Testis (tissue), 3 donors: Measurements from ENCODE around the gene TEX28. TPM values are rescaled to one million over a fixed set of nuclear protein-coding genes. Genes with fewer than 3 reads are reported as not detected.

Experiments used
- DNase-seq: peaks from one replicate; pipeline ENCODE4 v3.0.0-alpha.2; 2019
- H3K27ac ChIP-seq, 2 donors: fragments of 200-600 bp; sonication (generic); one replicate each; pipeline ENCODE4 v1.5.1; 2019
- H3K27me3 ChIP-seq: fragments of 200-600 bp; sonication (generic); one replicate; pipeline ENCODE4 v1.5.1; 2019
- H3K36me3 ChIP-seq: fragments of 200-600 bp; sonication (generic); one replicate; pipeline ENCODE4 v1.5.1; 2017; ENCODE audit warnings: low read depth; ENCODE audit errors: missing control alignments
- H3K4me1 ChIP-seq: fragments of 200-600 bp; sonication (generic); one replicate; pipeline ENCODE4 v1.5.1; 2019
- H3K4me3 ChIP-seq, 2 donors: fragments of 200-600 bp; sonication (generic); one replicate each; pipeline ENCODE4 v1.5.1; 2017 to 2019
- H3K9me3 ChIP-seq: fragments of 200-600 bp; sonication (generic); one replicate; pipeline ENCODE4 v1.5.1; 2017
- CTCF ChIP-seq, 3 experiments: fragments of 450-650 bp in 2 of 3; fragments of 200-600 bp in 1 of 3; sonication (generic) in 1 of 3; IDR thresholded peaks; one replicate each; pipeline ENCODE4 v1.5.1; 2016 to 2019; ENCODE audit warnings: antibody characterized with exemption in 3 of 3, mild to moderate bottlenecking in 2 of 3, moderate library complexity in 1 of 3
- POLR2A ChIP-seq: fragments of 450-650 bp; IDR thresholded peaks from one replicate; pipeline ENCODE4 v1.6.1; 2017; ENCODE audit warnings: antibody characterized with exemption, mild to moderate bottlenecking, moderate library complexity
- WGBS, 2 donors: methylation state at CpG; one replicate each; pipeline ENCODE4 v1.1.5; 2018; 5-methylcytosine and 5-hydroxymethylcytosine counted together
- intact Hi-C: fragments of 100-400 bp; cut with DNase I; formaldehyde crosslinking; loops from one replicate; pipeline ENCODE4 v1.15.1; 2023; ENCODE audit warnings: low total_unique reads
- polyA plus RNA-seq: library from polyadenylated mRNA; stranded (reverse); fragments of 350-450 nt; fragmentation: Illumina TruSeq; extraction: RNeasy Lipid Tissue Mini Kit (QIAGEN cat#74804); gene quantifications from one replicate; pipeline ENCODE4 v1.2.3, GENCODE V29; 2014; ENCODE audit warnings: low read depth, low replicate concordance; ENCODE audit not compliant: insufficient read depth
- total RNA-seq, 2 donors: library from RNA; depleted of rRNA; stranded (reverse); fragments of >200 nt; gene quantifications; one replicate each; pipeline ENCODE4 v1.2.3, GENCODE V29; 2016

TEX28 gene
- total and polyA plus RNA-seq, 3 donors from 2014 or later, result 4.2 to 9.0 (median 6.4) TPM

GRCh38 chrX:154320406-154320805 is 25.5 kb upstream of the TEX28 start:
- intact Hi-C loops, result no loop called here
- Histone ChIP-seq H3K9me3 (no peaks in the 10 kb centered on the region), H3K27ac (no peak overlapping the region), H3K4me3 (no peak overlapping the region), H3K36me3 (no peaks in the 10 kb centered on the region), H3K27me3 (no peaks in the 10 kb centered on the region), H3K4me1 (no peaks in the 10 kb centered on the region)
- 94 to 97% methylated on average over 7 to 11 of the region's 11 CpGs for WGBS, 2 donors
- TF ChIP-seq CTCF (IDR thresholded peaks at IDR 0.05), result no peak
- no peak for TF ChIP-seq POLR2A
- DNase-seq, result no peak

GRCh38 chrX:154317391-154317995 is 22.6 kb upstream of the TEX28 start:
- Histone ChIP-seq H3K36me3 (no peaks in the 10 kb centered on the region), H3K27ac (no peak overlapping the region), H3K4me3 (no peak overlapping the region), H3K27me3 (no peaks in the 10 kb centered on the region), H3K9me3 (no peaks in the 10 kb centered on the region), H3K4me1 (no peaks in the 10 kb centered on the region)
- DNase-seq, result no peak
- intact Hi-C loops, result no loop called here
- 15 to 27% methylated on average over 2 to 7 of the region's 7 CpGs for WGBS, 2 donors
- peak in 2 of 3 experiments; percentile 12 to 20 for TF ChIP-seq CTCF (IDR thresholded peaks at IDR 0.05)
- TF ChIP-seq POLR2A, result no peak

GRCh38 chrX:154315416-154315815 is 20.5 kb upstream of the TEX28 start:
- WGBS, 2 donors, result 45% methylated on average over 3 of the region's 3 CpGs; no CpG with 5 or more reads in 1 of the 2 donors
- intact Hi-C loops, result no loop called here

GRCh38 chrX:154313147-154313546 is 18.2 kb upstream of the TEX28 start:
- DNase-seq, result no peak
- Histone ChIP-seq H3K4me1 (no peaks in the 10 kb centered on the region), H3K36me3 (no peaks in the 10 kb centered on the region), H3K9me3 (no peaks in the 10 kb centered on the region), H3K4me3 (no peak overlapping the region), H3K27me3 (no peaks in the 10 kb centered on the region), H3K27ac (no peak overlapping the region)
- WGBS, 2 donors, result 85 to 91% methylated on average over 5 of the region's 5 CpGs
- TF ChIP-seq CTCF (IDR thresholded peaks at IDR 0.05) (no peak), POLR2A (no peak)
- intact Hi-C loops, result no loop called here

More at GRCh38 chrX:154315416-154315815, 20.5 kb upstream of the TEX28 start:
- Histone ChIP-seq H3K27me3 (no peaks in the 10 kb centered on the region), H3K36me3 (no peaks in the 10 kb centered on the region), H3K4me3 (no peak overlapping the region), H3K4me1 (no peaks in the 10 kb centered on the region), H3K27ac (no peak overlapping the region), H3K9me3 (no peaks in the 10 kb centered on the region)
- TF ChIP-seq POLR2A (no peak), CTCF (IDR thresholded peaks at IDR 0.05) (no peak)
- DNase-seq, result no peak

GRCh38 chrX:154312116-154312515 is 17.2 kb upstream of the TEX28 start:
- Histone ChIP-seq H3K27me3 (no peaks in the 10 kb centered on the region), H3K4me1 (no peaks in the 10 kb centered on the region), H3K27ac (no peak overlapping the region), H3K4me3 (no peak overlapping the region), H3K9me3 (no peaks in the 10 kb centered on the region), H3K36me3 (no peaks in the 10 kb centered on the region)
- intact Hi-C loops, result no loop called here
- no peak for DNase-seq
- 91 to 98% methylated on average over 6 to 7 of the region's 7 CpGs for WGBS, 2 donors
- TF ChIP-seq POLR2A (no peak), CTCF (IDR thresholded peaks at IDR 0.05) (no peak)
